ENCODE results near the gene PTPRC.

DNA sequence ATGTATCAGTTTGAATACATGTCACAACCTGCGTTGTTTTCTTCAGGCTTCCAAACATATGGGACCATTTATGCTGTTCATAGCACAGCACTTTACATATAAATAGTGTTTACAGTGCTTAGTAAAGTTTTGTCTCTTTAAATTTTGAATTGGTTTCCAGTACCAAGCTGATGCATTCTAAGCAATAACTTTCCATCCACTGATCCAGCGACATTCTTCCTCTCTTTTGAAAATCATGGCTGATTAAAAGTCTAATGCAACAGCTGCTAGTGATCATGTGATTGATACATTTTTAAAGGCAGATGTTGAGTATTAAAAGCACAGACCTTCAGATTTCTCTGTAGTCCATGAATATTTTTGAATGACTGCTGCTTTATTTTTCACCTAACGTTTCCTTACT lies 154.9 kb downstream of the PTPRC start:
- TF ChIP-seq, protein P1, sequence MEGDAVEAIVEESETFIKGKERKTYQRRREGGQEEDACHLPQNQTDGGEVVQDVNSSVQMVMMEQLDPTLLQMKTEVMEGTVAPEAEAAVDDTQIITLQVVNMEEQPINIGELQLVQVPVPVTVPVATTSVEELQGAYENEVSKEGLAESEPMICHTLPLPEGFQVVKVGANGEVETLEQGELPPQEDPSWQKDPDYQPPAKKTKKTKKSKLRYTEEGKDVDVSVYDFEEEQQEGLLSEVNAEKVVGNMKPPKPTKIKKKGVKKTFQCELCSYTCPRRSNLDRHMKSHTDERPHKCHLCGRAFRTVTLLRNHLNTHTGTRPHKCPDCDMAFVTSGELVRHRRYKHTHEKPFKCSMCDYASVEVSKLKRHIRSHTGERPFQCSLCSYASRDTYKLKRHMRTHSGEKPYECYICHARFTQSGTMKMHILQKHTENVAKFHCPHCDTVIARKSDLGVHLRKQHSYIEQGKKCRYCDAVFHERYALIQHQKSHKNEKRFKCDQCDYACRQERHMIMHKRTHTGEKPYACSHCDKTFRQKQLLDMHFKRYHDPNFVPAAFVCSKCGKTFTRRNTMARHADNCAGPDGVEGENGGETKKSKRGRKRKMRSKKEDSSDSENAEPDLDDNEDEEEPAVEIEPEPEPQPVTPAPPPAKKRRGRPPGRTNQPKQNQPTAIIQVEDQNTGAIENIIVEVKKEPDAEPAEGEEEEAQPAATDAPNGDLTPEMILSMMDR (IDR thresholded peaks at IDR 0.05) = no peak
- no peak for TF ChIP-seq POLR2A (IDR thresholded peaks at IDR 0.05)

Measured in ovary (tissue), 3 donors.